DOHH2 (cell line): Measurements from ENCODE around the gene FOXB1.

Experiments
- CTCF ChIP-seq: fragments of 200-600 bp; sonication (generic); IDR thresholded peaks from one replicate; pipeline ENCODE4 v1.5.1; 2014; ENCODE audit warnings: antibody characterized with exemption, mild to moderate bottlenecking, low read depth, low read length; ENCODE audit not compliant: poor library complexity, severe bottlenecking
- EZH2phosphoT487 ChIP-seq: fragments of 200-600 bp; sonication (generic); IDR thresholded peaks from 2 replicates; pipeline ENCODE4 v1.6.1; 2017; ENCODE audit warnings: borderline replicate concordance, mild to moderate bottlenecking, antibody characterized with exemption, low read length, moderate library complexity, mixed read lengths

GRCh38 chr15:59972241-59972640 is 31.9 kb upstream of the FOXB1 start:
- TF ChIP-seq CTCF (no peak), EZH2phosphoT487 (no peak)
